Measurements from ENCODE around the gene ZNF655. TPM values are rescaled to one million over a fixed set of nuclear protein-coding genes. Genes with fewer than 3 reads are reported as not detected.

The ZNF655 gene
- total RNA-seq, 1 donor from 2014 or later, result 74.0 TPM

GRCh38 chr7:99588868-99589267 lies 30.4 kb downstream of the ZNF655 start:
- Mint-ChIP-seq H3K4me1 (ENCODE audit: low read depth, unreplicated experiment) (no peaks in the 10 kb centered on the region), H3K4me3 (ENCODE audit: unreplicated experiment) (no peak overlapping the region), H3K36me3 (ENCODE audit: unreplicated experiment) (no peaks in the 10 kb centered on the region), H3K9me3 (ENCODE audit: unreplicated experiment) (no peaks in the 10 kb centered on the region), H3K27ac (ENCODE audit: unreplicated experiment) (no peak overlapping the region), H3K27me3 (ENCODE audit: unreplicated experiment) (peaks cover 2% of the 10 kb centered on the region)
- no peak for TF ChIP-seq CTCF (IDR thresholded peaks at IDR 0.05; ENCODE audit: partially characterized antibody, unreplicated experiment)
- no peak for DNase-seq

- Mint-ChIP-seq H3K4me3 (ENCODE audit: unreplicated experiment) (no peak overlapping the region), H3K27ac (ENCODE audit: unreplicated experiment) (no peak overlapping the region), H3K4me1 (ENCODE audit: low read depth, unreplicated experiment) (no peaks in the 10 kb centered on the region), H3K9me3 (ENCODE audit: unreplicated experiment) (no peaks in the 10 kb centered on the region), H3K36me3 (ENCODE audit: unreplicated experiment) (no peaks in the 10 kb centered on the region), H3K27me3 (ENCODE audit: unreplicated experiment) (no peaks in the 10 kb centered on the region)
- TF ChIP-seq CTCF (IDR thresholded peaks at IDR 0.05; ENCODE audit: partially characterized antibody, unreplicated experiment), result no peak
- DNase-seq, result no peak
Measured at GRCh38 chr7:99594948-99595745, 36.7 kb downstream of the ZNF655 start.

- TF ChIP-seq CTCF (IDR thresholded peaks at IDR 0.05; ENCODE audit: partially characterized antibody, unreplicated experiment), result no peak
- no peak for DNase-seq
- Mint-ChIP-seq H3K9me3 (ENCODE audit: unreplicated experiment) (no peaks in the 10 kb centered on the region), H3K27ac (ENCODE audit: unreplicated experiment) (no peak overlapping the region), H3K36me3 (ENCODE audit: unreplicated experiment) (no peaks in the 10 kb centered on the region), H3K4me1 (ENCODE audit: low read depth, unreplicated experiment) (no peaks in the 10 kb centered on the region), H3K27me3 (ENCODE audit: unreplicated experiment) (no peaks in the 10 kb centered on the region), H3K4me3 (ENCODE audit: unreplicated experiment) (no peak overlapping the region)
Measured at GRCh38 chr7:99596408-99596955, 38.0 kb downstream of the ZNF655 start.

DNA sequence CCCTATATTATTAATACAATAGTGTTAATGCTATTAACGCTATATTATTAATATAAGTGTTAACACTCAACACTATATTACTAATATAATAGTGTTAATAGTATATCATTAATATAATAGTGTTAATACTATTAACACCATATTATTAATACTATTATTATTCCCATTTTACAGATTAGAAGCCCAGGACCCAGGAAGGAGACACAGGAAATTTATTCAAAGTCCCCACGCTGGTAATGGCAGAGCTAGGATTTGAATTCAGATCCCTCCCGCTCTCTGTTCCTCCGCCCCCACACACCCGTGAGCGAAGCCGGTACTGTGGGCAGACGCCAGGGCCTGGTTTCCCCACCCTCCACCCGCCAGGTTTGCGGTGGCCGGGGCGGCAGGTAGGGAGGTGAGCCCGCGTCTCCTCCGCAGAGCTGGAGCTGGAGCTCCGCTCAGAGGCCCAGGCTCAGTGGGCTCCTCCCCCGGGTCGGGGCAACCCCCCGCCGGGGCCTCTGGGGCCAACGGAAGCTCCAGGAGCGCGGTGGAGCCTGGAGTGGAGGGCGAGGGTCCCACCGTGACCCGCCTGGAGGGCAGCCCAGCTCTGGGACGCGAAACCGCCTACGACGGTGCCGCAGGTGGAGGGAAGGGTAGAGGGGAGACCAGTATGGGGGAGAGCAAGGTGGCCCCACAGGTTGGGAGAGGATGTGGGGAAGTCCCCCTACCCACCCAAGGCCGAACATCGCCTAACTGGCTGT lies 39.5 kb downstream of the ZNF655 start, which contains the start of gene TMEM225B:
Gene TMEM225B, plus strand, starts transcription at position 506 of the 740 bp plus-strand sequence. CDS start 6,122 bp downstream, outside the sequence.
- Mint-ChIP-seq H3K4me1 (ENCODE audit: low read depth, unreplicated experiment) (no peaks in the 10 kb centered on the region), H3K9me3 (ENCODE audit: unreplicated experiment) (peaks cover 2% of the 10 kb centered on the region), H3K4me3 (ENCODE audit: unreplicated experiment) (no peak within 1 kb of the TSS), H3K27me3 (ENCODE audit: unreplicated experiment) (no peaks in the 10 kb centered on the region), H3K36me3 (ENCODE audit: unreplicated experiment) (no peaks in the 10 kb centered on the region), H3K27ac (ENCODE audit: unreplicated experiment) (no peak within 1 kb of the TSS)
- no peak for DNase-seq
- no peak for TF ChIP-seq CTCF (IDR thresholded peaks at IDR 0.05; ENCODE audit: partially characterized antibody, unreplicated experiment)

Measured in glutamatergic neuron (in vitro differentiated cells).